G401.6 (cell line): Measurements from ENCODE around the gene SMC6.

Source experiments
- FAIRE-seq: peaks from 2 replicates; lab custom pipeline; 2012; peaks lifted over from hg19 to GRCh38; lab: Jason Lieb, UNC

Gene SMC6

DNA sequence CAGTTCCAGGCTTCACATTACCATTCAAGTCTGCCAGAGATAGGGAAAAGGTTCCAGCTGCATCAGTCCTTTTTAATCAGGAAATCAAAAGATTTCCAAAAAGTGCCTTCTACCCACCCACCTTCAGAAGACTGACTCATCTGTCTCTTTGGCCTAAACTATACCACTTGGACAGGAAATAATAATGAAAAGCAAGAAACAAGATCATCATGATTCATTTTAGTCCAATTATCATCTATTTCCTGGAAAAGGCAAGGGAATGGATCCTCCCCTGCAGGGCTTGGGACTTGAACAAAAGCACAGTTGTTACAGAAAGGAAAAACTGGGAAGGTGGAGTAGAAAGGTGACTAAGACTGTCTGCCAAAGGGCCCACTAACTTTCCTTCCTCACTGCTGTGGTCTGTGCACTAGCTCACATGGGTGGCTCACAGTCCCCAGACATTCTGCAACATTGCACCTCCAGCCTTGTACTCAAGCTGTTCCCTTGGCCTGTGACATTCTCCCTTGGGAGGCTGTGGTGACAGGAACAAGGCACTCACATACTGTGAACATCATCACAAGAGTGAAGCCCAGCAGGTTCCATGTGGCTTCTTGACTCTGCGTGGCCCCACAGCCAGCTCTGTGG lies 137.8 kb downstream of the SMC6 start:
- no peak for FAIRE-seq

DNA sequence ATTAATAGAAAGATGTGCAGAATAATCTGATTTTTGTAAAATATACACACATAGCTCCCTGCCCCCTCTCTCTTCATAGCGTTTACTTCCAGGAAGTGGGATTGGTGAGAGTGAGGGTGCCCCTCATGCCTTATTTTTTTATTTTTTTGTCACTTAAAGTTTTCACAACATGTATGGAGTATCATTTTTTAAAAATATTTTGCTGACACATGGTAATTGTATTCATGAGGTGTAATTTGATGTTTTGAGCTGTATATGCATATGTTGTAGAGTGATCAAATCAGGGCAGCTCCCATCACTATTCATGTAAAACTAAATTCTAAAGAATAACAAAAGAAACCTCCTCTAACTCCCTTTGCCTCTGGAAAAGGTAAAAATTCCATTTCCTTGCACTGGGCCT lies 138.5 kb downstream of the SMC6 start:
- FAIRE-seq: no peak

DNA sequence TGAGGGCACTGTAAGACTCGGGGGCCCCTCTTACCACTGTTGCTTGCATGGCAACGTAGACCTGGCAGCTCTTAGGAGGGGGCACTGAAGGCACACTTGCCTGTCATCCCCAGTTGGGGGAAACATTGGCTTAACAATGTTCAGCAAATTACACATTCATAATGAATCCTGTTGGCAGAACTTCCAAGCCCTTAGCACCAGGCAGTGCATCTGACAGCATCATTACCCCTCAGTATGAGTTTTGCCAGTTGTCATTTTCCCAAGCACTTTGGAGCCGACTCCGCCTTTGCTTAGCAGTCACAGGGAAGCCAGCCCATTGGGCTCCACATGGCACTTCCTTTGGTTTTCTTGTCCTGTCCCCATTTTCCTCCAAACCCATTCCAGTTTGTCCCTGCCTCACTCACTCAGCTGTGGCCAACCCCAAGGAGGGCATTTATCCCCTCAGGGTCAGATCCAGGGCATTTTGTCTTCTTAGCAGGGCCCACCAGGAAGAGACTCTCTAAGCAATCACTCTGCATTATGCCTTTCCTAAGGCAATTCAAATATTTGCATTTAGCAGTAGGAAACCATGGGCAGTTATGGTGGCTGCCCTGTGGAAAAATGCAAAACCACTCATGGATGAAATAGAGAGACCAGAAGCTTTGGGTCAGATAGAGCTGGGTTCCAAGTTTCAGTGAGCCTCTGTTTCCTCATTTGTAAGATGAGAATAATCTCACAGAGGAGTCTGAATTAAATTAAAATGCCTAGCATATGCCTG lies 139.3 kb downstream of the SMC6 start:
- FAIRE-seq: no peak
